AG10803 (cell line): Measurements from ENCODE around the gene CAB39L.

Experiments
- DNase-seq: peaks from one replicate; pipeline ENCODE4 v3.0.0; 2010; ENCODE audit warnings: low read depth
- H3K4me3 ChIP-seq: 2 replicates; pipeline ENCODE4 v1.5.1; 2011; ENCODE audit warnings: mild to moderate bottlenecking, low read length, control low read depth
- CTCF ChIP-seq: conservative IDR thresholded peaks from 2 replicates; pipeline ENCODE4 v1.5.1; 2011; ENCODE audit warnings: mild to moderate bottlenecking, low read length, control low read depth, inconsistent platforms

Gene CAB39L

GRCh38 chr13:49307365-49307764, 136.5 kb downstream of the CAB39L start:
- no peak for DNase-seq
- TF ChIP-seq CTCF: no peak
- H3K4me3 ChIP-seq: no peak overlapping the region

GRCh38 chr13:49305792-49306425, 138.0 kb downstream of the CAB39L start:
- H3K4me3 ChIP-seq: no peak overlapping the region
- DNase-seq: no peak
- no peak for TF ChIP-seq CTCF

GRCh38 chr13:49304763-49305700, 138.8 kb downstream of the CAB39L start:
- no peak for TF ChIP-seq CTCF
- no peak for DNase-seq
- no peak overlapping the region for H3K4me3 ChIP-seq

GRCh38 chr13:49304356-49304755, 139.5 kb downstream of the CAB39L start:
- no peak overlapping the region for H3K4me3 ChIP-seq
- TF ChIP-seq CTCF: no peak
- no peak for DNase-seq

- H3K4me3 ChIP-seq: no peak overlapping the region
- no peak for DNase-seq
- TF ChIP-seq CTCF: no peak
Observed at GRCh38 chr13:49303533-49304252, 140.2 kb downstream of the CAB39L start.

GRCh38 chr13:49302817-49303216, 141.0 kb downstream of the CAB39L start:
- no peak for DNase-seq
- no peak overlapping the region for H3K4me3 ChIP-seq
- TF ChIP-seq CTCF: no peak
